GM12801 (cell line): ENCODE data around the gene ABCF2.

Source experiments
- CTCF ChIP-seq: IDR thresholded peaks from one replicate; pipeline ENCODE4 v1.5.1; 2011; ENCODE audit warnings: control low read depth; ENCODE audit not compliant: insufficient read length; ENCODE audit errors: extremely low read depth

ABCF2 gene

GRCh38 chr7:151251689-151252560 lies 24.9 kb upstream of the ABCF2 start:
- TF ChIP-seq CTCF: no peak

DNA sequence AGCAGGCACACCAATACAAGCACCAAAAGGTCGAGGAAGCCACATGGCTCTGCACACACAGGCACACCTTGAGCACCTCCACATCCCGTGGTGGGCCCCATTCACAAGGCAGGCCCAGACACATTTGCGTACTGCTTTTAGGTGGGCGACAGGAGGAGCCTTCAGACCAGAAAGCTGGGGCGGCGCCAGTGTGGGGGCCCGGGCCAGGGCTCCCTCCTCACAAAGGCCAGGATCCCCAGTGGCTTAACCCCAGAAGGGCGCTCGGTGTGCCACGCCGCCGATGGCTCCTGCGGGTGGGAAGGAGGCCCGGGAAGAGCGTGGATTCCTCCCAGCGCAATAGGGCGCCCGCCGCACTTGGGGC lies 24.3 kb upstream of the ABCF2 start:
- TF ChIP-seq CTCF: no peak

GRCh38 chr7:151250181-151251132 lies 23.5 kb upstream of the ABCF2 start:
- no peak for TF ChIP-seq CTCF

GRCh38 chr7:151249732-151250072 lies 22.7 kb upstream of the ABCF2 start:
- TF ChIP-seq CTCF: no peak

DNA sequence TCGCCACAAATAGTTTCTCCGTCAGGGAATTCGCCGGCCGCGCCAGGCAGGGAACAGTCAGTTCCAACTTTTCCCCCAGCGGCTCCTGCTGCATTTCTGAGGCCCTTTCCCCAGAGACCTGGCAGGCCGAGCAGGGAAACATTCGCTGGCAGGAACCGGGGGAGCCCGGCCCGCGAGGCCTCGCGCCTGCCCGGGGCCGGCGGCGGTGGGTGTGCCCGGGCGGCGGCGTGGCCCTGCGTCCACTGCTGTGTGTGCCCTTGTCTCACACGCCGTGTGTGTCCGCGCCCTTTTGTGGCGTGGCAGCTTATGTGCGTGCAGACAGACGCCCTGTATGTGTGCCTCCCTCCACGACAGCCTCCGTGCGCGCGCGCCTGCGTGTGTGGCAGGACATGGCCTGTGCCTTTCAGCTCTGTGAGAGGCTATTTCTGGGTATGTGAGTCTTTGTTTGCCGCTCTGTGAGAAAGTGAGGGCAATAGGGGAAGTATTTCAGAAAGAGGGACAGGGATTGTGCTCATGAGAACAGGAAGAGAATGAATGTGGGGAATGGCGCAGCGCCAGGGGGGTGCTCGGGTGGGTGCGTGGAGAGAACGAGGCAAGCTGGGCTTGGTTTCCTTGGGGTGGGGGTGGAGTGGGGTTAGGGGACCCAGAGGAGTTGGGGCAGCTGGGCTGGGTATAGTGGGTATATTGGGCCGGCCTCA lies 22.2 kb upstream of the ABCF2 start:
- TF ChIP-seq CTCF: no peak

DNA sequence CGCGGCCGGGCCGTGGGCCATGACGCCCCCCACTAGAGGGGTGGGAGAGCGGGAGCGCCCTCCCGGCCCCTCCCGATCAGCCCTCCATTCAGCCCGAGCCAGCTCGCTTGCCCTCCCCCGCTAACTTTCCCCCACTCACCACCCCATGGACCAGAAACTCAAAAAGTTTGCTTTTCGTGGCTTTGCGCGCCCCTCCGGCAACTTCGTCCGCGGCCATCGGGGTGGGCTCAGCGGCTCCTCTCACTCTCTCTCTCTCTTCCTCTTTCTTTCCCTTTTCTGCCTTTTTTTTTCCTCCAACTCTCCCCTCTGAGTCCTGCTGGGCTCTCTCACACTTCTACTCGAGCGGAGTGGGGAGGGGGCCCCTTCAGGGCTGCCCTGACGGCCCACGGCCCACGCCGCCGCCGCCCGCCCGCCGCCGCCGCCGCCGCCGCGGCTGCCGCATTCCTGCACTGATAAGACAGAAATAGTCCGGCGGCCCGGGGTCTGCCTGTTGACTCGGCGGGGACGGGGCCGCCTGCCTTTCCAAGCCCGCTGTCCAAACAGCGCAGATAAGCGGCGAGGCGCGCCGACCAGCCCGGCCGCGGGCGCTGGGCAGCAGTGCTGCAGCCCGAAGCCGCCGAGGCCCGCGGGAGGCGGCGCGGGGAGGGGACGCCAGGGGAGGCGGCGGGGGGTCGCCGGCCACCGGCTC lies 21.5 kb upstream of the ABCF2 start, which contains the start of gene SMARCD3:
TSS of gene SMARCD3 (minus strand) at position 349 of the 688 bp plus-strand sequence. CDS start at position 217, 132 bp downstream.
- no peak for TF ChIP-seq CTCF
